Endometrial microvascular endothelial cells (primary cell): ENCODE measurements around the gene DNER. TPM values are rescaled to one million over a fixed set of nuclear protein-coding genes. Genes with fewer than 3 reads are reported as not detected.

Experiments
- in situ Hi-C: cut with HindIII; loops from 2 replicates; pipeline ENCODE4 v1.10.0; 2017; ENCODE audit warnings: low sequenced_read_pairs, low pct_unique_long_range_greater_than_20kb; ENCODE audit errors: inconsistent ontology term
- total RNA-seq: library from RNA; depleted of rRNA; stranded (reverse); fragments of >200 nt; gene quantifications from one replicate; pipeline ENCODE4 v1.2.3, GENCODE V29; 2015; ENCODE audit errors: inconsistent ontology term

DNER gene
- total RNA-seq, 1 donor from 2014 or later = 3.2 TPM

DNA sequence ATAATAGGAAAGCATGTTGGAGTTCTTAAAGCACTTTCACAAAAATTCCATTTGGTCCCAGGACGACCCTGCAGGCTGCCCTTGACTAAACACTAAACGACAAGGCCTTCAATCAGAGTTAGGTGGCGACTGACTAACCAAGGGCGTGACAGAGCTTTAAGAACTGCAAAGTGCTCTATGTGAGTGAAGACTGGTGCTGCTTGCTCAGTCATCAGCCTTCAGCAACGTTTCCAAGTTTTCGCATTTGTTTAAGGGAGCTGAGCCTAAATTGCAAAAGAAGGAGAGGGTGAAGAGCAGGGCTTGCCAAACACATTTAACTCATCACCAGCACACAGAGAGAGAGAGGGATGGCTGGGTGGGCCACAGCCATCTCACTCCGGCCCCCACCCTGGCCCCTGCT is 238.6 kb downstream of the DNER start:
- in situ Hi-C loops = no loop called here

DNA sequence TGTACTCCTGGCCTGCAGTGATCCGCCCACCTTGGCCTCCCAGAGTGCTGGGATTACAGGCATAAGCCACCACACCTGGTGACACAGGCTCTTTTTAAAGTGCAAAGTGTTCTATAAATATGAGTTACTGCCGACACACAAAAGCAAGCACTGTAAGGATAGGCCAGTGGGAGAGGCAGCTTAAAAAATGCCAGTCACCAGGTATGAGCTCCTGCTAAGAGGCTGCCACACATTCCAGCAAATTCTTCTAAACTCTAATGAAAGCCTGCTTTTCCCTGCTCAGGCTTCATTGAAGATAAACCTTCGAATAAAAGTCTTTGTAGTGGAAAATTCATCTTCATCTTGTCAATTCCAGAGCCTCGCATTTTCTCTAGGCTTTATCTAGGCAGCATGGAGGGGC is 240.2 kb downstream of the DNER start:
- in situ Hi-C loops = no loop called here

DNA sequence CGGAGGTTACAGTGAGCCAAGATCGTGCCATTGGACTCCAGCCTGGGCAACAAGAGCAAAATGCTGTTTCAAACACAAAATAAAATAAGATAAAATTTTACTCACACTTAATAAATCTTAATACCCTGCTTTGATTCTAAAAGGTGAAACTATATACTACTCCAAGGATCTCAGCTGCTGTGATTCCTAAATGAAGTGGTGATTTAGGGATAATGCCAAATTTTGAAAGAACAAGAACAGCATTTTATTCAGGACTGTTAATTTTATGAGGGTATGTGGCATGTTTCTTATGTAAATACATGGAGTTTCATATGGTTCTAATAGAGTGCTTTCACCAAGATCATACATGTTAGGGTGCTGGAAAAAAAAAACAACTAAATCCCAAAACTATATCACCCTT is 243.6 kb downstream of the DNER start:
- in situ Hi-C loops = no loop called here

DNA sequence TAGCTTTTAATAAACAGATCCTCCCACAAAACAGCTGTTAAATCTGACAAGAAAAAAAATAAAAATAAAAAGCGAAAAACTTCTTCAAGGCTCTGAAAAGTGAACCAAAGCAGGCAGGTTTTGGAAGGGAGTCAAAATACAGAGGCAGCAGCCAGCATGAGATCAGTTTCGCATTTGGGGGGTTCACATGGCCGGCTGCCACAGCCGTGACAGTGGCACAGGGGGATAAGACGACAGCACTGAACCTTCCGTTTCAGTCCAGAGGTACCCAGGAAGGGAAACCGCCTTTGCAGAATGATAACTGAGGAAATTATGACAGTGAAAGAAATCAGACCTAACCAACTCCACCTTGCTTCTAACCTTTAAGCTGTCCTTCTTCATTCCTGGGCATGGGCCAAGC is 246.6 kb downstream of the DNER start:
- in situ Hi-C loops = no loop called here

DNA sequence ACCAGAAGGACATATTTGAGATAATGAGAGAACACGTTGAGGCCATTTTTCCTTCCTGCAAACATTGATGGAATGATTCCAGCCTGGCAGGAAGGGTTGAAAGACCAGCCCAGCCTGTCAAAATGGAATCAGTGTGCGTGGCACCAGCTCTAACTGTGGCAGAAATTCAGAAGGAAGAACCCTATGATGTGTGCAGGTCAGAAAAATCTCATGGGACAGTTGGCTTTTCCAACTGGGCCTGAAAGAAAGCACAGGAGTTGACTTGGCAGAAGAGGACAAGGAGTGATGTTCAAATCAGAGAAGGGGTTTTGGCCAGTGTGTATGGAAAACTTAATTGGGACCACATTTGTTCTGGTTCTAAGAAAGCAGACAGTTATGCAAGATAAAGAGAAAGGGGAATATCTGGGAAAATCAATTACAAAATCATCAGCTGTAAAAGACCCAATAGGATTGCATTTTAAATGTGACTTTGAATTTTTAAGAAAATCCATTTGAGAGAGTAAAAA is 250.5 kb downstream of the DNER start:
- in situ Hi-C loops = no loop called here

DNA sequence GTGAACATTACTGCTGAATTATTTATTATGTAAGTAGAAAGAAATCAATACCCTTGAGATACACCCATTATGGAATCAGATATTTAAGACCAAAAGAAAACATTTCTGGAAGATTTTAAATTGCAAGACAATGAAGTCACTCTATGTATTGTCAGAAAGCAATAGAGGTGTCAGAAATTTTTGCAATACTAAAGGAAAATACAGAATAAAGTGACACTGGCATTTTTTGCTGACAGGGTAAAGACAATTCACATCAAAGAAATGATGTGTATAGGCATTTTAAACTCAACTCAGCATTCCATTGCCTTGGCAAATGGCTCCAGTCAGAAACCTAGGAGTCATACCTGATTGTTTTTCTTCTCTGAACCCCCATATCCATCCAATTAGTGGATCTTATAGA is 252.2 kb downstream of the DNER start:
- in situ Hi-C loops = no loop called here

DNA sequence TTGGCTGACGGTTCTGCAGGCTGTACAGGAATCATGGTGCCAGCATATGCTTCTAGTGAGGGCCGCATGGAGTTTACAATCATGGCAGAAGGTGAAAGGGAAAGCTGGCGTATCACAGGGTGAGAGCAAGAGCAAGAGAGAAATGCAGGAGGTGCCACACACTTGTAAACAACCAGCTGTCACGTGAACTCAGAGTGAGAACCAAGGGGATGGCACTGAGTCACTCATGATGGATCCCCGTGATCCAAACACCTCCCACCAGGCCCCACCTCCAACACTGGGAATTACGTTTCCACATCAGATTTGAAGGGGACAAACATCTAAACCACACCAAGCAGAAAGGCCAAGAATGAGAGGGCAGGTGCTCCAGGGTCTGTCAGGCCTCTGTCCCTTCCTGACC is 258.3 kb downstream of the DNER start:
- in situ Hi-C loops = no loop called here

DNA sequence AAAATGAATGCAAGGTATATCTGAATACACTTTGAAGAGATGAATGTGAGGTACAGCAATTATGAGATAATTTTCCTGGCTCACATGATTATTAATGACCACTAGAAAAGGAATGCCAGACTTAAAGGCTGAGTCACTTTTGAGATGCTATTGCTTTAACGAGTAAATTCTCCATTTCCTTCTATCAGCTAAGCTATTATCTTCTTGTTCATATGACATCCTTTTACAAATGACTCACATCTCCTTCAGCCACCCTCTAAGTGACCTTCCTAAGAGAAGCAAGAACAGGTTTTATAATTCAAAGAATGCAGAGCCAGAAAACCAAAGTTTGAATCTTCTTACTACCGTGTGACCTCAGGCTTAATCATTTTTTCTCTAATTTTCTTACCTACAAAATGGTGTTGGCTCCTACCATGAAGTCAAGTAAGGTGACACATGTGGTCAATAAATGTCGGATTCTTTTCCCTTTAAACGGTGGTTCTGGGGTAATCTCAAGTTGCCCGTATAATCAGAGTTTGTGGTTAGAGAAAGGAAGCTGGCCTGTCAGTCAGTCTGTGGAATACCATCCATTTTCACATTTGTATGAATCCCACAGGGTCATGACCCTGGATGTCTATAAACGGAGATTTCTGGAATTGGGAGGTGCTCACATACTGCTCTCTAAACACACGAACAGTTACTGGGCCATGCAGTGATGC is 259.3 kb downstream of the DNER start:
- in situ Hi-C loops = no loop called here

DNA sequence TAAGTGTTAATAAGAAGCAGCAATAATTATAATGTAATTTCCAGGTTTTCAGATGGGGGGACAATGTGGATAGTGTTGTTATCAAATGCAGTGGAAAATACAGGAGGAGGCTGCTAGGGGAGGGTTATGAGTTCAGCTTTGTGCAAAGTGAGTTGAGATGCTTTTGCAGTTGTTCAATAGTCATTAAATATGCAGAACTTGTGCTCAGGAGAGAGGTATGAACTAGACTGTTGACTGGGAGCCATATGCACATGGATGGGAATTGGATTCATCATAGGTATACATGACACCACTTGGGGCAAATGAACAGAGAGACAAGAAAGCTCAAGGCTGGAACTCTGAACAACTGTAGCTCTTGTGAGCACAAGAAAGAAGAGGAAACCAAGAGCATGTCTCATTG is 261.1 kb downstream of the DNER start:
- in situ Hi-C loops = no loop called here

DNA sequence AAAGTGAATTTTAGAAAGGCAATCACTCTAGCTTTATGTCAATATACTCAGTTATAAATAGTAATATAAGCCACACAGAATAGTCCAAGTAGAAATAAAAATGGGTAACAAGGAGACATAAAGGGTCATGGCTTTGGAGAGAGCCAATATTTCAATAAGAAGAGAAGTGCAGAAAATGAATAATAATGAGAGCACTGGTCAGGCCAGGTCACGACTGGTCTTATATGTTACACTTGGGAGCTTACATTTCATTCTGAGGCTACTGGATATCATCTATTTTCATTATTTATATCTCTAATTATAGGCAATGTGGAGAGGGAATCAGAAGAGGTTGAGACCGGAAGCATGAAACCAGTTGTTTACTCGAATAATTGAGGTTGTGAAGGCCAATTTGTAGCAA is 262.5 kb downstream of the DNER start:
- in situ Hi-C loops = no loop called here

DNA sequence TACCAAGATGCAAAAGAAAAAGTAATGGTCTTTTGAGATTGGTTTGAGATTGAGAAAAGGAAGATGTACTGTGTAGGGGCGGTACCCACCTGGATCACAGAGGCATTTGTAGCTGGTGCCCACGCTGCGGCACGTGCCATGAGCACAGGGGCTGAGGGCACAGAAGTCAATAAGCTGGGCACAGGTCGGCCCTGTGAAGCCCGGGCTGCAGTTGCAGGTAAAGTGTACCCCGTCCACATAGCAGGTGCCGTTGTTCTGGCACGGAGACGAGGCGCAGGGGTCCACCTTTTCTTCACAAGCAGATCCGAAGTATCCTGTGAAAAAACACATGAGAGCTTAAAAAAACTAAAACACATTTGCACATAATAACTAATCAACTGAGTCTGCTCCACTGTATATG is 267.1 kb downstream of the DNER start:
- in situ Hi-C loops = no loop called here

DNA sequence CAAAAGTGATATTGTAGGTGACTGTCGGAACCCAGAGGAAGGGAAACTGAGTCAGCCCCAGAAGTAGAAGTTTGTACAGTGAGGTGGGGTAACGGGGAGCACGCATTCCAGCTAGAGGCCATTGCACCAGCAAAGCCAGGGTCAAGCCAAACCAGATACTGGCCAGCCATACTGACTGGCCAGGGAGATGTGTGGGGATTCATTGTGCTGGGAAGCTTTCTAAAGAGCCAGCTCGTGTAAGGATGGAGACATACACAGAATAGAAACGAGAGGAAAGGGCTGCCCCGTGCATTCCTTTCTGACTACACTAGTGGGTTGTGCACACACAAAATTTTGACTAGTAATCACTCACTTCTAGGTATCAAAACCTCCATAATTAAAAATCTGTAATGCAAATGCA is 268.0 kb downstream of the DNER start:
- in situ Hi-C loops = no loop called here

DNA sequence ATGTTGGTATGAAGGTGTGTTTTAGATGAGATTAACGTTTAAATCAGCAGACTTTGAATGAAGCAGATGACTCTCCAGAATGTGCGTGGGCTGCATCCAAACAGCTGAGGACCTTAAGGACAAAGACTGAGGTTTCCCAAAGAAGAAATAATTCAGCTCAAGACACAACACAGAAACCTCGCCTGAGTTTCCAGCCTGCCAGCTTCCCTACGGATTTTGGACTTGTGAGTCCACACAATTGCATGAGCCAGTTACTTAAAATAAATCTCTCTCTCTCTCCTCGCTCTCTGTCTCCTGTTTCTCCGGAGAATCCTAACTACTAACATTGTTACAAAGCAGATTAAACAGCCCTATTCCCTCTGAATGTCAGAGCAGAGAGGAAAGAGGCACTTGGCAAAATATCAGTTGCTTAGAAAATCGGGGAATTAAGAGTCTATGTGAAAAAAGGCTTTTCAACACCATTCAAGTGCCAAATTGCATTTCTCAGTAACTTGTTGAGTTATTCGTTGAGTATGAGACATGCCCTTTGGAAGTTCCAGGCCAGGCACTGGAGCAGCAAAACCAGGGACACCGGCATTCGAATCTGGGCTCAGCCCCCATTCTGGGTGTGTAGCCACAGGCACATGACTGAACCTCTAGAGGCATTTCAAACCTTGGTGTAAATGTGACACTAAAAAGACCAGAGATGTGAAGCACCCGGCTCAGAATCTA is 268.7 kb downstream of the DNER start:
- in situ Hi-C loops = no loop called here

DNA sequence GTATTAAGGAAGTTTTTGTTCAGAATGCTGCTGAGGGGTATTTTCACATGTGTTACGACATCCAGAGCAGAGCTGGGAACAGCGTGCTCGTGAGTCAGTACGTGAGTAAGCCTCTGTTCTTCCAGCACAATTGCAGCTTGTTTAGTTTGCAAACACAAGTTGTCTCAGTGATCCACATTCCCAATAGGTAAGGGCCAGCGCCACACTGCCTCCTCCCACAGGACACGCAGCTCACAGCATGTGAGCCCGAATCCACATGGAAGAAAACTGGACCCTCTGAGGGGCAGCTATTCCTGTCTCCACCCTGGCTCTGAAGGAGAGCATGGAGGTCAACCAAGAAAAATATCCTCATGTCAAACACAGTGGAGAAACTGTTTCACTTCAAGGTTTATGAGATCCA is 269.3 kb downstream of the DNER start:
- in situ Hi-C loops = no loop called here

DNA sequence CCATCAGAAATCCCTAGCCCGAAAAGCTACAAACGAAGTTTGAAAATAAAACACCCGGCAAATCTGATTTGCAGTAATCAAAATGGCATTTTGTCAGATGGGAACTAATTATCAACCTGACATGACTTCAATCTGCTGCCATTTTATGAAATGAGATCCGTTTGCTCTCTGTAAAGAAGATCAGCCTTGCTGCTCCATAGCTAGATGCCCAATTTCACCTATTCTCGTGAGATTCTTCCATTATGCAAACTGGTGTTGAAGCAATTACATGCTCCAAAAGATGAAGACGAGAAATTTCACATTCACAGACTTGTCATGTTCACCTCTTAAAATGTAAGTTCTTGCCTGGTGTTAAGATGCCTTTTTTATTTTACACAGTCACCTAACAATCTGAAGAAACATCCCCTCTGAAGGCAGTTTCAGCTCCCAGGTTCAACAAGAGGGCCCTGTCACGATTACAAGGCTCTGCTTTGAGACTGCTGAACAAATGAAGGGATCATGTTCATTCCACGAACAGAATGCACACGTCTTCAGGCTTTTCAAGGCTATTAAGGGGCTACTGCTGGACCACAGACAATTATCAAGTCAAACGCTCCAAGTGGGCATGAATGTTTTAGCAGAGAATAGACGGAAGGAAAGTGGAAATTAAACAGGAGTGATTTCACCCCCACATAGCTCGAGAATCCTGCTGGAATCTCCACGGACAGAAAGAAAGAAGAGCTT is 270.6 kb downstream of the DNER start:
- in situ Hi-C loops = no loop called here

DNA sequence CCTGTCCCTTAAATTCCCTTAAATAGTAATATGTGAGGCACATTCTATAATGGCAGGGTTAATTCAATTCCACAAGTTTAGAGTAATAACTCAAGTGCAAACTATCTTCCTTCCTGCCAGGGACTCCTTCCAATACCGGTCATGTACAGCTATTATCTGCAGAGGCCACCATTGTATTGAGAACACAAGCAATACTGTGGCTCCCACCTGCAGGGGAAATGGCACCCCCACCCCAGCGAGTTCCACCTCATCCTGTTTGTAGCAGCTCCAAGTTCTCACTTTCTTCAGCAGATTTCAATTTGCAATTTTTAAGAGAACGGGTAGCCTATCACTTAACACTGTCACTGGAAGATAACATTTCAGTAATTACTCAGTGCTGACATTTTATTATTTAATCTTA is 271.2 kb downstream of the DNER start:
- in situ Hi-C loops = no loop called here

DNA sequence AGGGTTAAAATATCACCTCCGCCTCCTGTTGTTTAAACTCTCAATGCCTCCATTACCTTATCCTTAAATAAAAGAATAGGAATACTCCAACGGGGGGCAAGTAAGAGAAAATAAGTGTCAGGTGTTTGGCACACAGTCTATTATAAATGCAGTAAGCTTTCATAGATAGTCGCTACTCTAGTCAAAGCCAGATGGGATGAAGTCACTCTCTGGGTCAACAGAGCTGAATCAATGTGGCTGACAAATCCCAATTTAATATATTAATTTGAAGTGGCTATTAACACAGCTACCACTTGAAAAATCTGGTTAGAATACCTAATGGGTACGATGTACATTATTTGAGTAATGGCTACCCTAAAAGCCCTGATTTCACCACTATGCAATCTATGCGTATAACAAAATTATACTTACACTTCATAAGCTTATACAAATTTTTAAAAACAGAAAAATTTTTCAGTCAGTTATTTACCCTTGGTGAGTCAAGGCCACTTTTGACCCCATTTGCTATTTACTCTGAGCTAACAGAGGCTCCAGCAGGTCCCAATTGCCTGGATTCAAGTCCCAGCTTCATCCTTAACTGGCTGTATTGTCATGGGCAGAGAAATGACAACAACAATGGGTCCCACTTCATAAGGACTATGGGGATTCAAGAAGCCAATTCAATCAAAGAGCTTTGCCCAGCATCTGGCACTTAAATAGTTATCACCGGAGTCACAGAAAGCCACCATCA is 275.8 kb downstream of the DNER start:
- in situ Hi-C loops = no loop called here

DNA sequence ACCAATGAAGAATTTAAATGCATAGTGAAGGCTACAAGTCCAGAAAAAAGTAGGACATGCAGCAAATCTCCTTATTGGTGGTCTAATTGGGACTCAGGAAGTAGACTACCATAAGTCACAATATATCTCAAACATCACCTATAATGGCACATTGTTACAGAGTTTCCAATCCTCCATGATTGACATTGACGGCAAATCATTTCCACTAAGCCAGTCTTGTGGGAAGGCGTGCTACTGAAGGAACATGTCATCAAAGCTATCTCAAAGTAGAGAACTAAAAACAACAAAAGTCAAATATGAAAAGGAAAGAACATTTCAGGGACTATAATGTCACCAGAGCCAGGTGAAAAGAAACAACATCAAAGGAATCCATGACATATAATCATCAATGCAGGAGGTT is 276.9 kb downstream of the DNER start:
- in situ Hi-C loops = no loop called here

DNA sequence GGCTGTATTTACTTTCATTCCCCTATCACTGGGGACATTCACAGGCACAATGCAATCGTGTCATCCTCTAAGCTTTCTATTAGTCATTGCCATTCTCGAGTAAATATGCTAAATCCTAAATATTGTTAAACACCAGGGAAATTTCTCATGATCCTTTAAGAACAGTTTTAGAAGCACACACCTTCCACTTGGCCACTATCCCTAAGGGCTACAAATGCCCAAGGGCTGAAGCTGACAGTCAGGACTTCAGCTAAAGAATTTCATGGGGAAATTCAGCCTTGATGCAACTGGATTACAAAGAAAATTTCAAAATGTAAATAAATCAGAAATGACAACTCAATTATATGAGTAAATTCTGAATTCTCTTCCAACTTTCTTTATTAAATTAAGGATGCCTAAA is 280.2 kb downstream of the DNER start:
- in situ Hi-C loops = no loop called here
